HCEC 1CT (cell line): ENCODE measurements around the gene ALOX15.
"Not testable (repeated sequence)": the region's sequence is repeated elsewhere in the genome, so short reads cannot be mapped to it uniquely, and the experiment has no call there.

ENCODE experiments used
- DNase-seq: peaks from one replicate; pipeline ENCODE4 v3.0.0-alpha.2; 2017

Gene ALOX15, protein sequence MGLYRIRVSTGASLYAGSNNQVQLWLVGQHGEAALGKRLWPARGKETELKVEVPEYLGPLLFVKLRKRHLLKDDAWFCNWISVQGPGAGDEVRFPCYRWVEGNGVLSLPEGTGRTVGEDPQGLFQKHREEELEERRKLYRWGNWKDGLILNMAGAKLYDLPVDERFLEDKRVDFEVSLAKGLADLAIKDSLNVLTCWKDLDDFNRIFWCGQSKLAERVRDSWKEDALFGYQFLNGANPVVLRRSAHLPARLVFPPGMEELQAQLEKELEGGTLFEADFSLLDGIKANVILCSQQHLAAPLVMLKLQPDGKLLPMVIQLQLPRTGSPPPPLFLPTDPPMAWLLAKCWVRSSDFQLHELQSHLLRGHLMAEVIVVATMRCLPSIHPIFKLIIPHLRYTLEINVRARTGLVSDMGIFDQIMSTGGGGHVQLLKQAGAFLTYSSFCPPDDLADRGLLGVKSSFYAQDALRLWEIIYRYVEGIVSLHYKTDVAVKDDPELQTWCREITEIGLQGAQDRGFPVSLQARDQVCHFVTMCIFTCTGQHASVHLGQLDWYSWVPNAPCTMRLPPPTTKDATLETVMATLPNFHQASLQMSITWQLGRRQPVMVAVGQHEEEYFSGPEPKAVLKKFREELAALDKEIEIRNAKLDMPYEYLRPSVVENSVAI

DNA sequence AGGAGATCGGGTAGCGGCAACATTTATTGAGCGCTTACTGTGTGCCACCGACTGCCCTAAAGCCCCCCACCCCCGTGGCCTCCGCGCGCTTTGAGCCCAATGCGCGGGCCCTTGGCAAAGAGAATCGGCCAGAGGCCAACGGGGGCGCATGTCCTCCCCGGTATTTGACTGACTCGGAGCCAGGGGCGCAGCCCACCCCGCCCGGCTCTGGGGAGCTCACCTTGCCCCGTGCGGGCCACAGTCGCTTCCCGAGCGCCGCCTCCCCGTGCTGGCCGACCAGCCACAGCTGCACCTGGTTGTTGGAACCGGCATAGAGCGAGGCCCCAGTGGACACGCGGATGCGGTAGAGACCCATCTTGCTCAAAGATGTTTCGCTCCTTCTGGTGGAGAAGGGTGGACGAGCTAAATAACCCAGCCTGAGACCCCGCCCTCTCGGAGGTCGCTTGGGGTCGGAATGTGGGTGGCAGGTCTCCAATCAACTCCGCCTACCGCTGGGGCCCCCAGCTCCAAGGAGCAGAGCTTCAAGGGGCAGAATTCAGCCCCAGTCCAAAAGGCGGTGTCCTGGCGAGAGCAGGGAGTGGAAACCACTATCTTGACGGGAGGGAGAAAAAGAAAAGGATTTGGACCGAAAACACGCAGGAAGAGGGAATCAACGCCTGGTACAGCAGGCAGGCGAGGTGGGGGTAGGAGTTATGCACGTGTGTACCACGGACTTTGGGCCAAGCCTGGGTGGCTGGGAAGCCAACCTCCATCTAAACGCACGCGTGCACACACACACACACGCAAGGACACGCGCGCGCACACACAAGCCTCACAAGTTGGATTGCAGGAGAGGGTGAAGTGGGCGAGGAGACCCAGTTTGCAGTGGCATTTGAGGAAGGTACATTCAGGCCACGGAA is at the start of gene ALOX15:
Gene ALOX15, minus strand, starts transcription at position 382 of the 899 bp plus-strand sequence. Its CDS starts 27 bp downstream, at position 355.
- no peak for DNase-seq

DNA sequence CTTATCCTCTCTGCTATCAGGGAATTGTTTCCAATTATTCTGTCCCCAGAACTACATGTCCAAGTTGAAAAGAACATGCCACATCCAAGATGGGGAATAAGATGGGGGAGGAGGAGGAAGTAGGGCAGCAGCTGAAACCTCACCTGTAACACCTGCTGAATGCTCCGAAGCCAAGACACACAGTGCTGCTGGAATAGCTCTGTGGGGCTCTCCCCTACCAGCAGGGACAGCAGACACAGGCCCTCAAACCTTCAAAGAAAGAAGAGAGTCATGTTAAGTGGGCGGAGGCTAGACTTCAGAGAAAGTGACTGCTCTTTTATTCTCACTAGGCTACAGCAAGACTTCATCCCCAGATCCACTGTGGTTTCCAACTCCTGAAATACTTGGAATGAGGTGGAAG is 49.3 kb upstream of the ALOX15 start:
- DNase-seq: no peak

DNA sequence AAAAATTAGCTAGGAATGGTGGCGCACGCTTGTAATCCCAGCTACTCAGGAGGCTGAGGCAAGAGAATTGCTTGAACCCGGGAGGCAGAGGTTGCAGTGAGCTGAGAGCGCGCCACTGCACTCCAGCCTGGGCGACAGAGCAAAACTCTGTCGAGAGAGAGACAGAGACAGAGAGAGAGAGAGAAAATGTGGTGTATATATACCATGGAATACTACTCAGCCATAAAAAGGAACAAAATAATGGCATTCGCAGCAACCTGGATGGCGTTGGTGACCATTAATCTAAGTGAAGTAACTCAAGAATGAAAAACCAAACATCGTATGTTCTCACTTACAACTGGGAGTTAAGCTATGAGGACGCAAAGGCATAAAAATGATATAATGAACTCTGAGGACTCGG is 48.4 kb upstream of the ALOX15 start:
- DNase-seq: not testable (repeated sequence)

DNA sequence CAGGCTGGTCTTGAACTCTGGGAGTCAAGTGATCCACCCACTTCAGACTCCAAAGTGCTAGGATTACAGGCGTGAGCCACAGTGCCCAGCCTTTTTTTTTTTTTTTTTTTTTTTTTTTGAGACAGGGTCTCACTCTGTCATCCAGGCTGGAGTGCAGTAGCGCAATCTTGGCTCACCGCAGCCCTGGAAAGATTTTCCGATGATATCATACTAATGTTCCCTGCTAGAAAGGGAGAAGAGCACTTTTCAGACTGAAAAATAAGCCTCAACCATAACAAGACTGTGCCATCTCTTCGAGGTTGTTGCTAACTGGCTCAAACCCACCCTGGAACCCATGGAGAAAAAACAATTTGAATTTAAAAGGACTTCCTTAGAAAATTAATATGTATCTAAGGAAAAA is 42.3 kb upstream of the ALOX15 start:
- not testable (repeated sequence) for DNase-seq

DNA sequence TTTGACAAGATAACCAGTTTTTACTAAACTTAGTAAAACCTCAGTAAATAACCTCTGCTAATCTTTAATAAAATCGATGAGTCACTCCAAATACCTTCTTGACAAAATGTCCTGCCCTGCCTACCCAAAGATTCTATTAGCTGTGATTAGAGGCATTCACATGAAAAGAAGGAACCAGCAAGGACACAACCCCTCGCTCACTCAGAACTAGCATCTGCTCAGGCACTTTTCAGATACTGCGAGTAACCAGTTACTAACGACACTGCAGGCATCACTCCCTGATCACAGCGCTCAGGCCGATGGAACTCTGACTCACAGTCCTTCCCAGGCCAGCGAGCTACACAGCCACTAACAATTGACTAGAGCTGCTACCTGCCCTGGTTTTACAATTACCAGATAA is 38.2 kb upstream of the ALOX15 start:
- DNase-seq: peak; percentile 62

DNA sequence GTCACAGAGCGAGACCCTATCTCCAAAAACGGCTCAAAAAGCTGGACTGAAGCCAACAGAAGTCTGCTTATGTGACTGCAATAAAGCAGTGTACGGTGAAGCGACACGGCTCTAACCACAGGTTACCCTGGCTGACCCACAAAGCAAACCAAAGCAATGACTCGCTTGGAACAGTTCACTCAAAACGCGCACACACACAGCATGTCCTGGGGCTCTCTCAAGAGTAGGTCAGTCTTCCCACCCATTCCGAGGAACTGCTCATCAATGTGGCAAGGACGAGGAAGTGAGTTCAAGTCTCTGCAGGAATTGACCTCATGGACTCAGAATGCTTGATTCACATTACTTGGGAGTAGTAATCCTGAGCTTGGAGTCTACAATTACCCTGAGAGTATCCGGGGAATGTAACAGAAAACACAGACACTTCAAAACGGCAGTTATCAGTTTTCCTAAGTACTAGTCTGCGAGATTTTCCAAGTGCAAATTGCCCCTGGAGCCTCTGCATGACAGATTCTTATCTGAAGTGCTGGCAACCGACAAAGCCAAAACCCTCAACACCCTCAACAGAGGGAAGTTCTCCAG is 37.1 kb upstream of the ALOX15 start:
- peak; percentile 88 for DNase-seq

DNA sequence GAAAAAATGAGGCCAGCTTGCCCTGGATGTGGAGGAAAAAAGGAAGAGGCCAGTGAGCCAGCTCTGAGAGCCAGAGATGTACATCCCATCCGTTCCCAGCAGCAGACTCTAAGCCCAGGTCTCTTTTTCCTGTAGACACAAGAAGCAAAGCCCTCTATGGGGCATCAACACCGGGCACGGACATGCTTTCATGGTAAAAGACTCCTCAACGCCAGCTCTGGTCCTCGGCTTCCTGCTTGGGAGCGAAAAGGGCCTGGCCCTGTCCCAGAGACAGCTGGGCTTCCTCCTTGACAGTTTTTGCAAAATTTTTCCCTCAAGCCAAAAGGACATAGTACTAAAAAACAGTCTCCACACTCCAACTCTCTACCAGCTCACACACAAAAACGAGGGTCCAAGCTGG is 35.3 kb upstream of the ALOX15 start:
- DNase-seq: no peak

DNA sequence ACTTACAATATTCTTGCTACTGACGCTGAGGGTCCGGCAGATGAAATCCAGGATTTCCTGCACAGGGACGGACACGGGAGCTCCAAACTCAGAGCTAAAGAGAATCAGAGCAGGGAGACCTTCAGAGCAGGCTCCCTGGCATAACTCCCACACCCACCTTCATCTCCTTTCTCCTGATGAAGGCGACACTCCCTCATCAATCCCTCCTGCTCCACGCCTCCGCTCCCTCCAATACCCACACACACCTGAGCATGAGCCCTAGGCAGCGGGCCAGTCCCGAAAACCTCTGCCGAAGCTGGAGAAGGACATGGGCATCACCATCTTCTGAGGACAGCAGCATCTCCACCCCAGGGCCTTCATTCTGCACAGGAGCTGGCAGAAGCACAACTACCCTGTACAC is 34.3 kb upstream of the ALOX15 start:
- no peak for DNase-seq

DNA sequence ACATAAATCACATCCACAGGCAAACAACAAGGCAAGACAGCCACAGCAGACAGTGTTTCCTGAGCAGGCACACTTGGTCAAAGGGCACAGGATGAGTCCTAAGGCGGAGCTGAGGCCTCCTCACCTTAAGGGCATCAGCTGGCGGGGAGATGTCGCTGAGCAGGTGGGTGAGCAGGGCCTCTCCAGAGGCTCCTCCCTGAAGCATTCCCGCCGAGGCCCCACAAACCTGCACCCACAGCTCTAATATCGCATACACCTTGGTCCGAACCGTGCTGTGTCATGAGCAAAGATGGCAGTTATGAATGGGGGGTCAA is 33.2 kb upstream of the ALOX15 start:
- DNase-seq: no peak

DNA sequence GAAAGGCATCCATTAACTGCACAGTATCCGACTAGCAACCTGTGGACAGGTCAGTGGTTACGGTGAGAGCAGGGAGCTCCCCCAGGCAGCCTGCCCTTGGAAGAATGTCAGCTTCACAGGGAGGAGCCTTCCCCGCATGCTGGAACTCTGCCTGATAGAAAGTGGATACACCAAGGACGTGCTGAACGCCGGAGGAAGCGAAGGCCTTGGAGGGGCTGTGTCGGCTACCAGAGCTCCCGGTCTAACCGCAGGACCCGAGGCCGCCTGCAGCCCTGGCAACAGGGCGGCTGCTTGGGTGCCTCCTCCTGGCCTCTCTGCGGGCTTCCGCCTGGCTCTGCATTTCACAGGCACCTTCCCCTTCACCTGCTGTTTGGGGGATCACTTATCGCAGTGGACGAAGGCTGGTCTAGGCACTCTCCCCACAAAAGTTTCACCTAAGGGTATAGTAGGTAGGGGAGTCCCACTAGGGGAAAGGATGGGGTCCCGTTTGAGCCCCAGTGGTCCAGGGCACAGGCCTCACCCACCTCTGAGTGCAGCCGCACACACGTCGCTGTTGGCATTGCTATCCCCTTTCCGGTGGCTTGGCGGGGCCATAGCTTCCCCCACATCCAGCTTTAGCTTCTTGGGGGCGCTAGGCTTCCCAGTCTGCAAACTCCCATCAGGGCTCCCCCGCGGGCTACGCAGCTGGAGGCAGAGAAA is 32.7 kb upstream of the ALOX15 start:
- no peak for DNase-seq

DNA sequence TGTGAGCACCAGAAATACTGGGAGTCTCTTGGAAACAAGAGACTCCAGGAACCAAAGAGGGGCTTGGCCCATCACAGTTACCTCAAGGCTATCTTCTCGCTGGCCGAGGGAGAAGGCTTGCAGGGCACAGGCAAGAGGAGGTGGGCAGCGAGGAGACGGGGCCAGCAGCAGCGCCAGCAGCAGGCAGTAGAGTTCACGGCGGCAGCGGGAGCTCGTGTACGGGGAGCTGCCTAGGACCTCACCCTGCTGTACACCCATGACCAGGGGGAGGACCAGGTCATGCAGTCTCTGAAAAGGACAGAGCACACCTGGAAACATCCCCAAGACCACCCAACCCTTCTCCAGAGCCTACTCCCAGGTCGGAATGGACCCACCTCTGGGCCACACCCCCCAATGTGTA is 31.7 kb upstream of the ALOX15 start:
- DNase-seq: no peak

DNA sequence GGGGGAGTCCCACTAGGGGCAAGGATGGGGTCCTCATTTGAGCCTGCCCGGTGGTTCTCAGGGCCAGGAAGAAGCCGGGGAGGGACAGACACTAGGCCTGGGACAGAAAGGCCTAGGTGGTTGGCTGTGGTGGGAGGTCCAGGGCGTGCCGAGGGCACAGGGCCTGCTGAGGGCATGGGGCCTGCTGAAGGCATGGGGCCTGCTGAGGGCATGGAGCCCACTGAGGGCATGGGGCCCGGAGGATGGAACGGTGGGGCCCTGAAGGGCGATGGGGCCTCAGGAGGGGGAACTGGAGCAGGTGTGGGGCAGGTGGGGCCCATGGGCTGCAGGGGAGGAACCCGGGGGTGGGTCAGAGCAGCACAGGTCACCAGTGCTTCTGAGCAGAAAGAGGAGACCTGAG is 31.3 kb upstream of the ALOX15 start:
- DNase-seq: no peak

DNA sequence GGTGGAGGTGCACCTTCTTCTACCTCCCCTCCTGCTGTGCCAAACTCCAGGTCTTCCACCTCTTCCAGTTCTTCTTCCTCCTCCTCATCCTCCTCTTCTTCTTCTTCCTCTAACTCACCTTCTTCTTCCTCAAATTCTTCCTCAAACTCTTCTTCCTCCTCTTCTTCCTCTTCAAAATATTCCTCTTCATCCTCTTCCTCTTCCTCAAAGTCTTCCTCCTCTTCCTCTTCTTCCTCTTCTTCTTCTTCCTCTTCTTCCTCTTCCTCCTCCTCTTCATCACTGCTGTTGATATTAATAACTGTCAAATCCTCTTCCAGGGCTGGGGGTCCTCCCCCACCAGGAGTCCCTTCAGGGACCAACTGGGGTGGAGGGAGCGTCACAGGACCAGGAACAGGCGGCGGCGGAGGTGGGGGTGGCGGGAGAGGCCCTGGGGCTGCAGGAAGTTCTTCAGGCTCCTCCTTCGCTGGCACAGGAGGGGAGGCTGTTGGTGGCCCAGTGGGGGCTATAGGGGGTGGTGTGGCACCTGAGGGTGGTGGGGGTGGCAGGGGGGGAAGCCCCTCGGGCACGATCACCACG is 30.7 kb upstream of the ALOX15 start:
- DNase-seq: no peak

DNA sequence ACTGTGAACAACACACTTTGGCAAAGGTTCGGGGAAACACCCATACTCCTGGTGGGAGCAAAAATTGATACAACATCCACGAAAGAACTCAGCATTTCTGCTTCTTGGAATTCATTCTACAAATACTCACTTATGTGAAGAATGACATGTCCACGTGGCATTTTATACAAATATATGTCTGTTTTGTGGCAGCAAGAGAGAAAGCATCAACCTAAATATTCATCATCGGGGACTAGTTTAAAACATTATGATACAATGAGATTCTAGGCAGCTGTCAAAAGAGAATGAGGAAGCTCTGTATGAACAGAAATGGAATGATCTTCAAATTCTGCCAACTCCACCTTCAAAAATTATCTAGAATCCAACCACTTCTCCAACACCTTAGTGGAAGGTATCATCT is 25.7 kb upstream of the ALOX15 start:
- DNase-seq: no peak

DNA sequence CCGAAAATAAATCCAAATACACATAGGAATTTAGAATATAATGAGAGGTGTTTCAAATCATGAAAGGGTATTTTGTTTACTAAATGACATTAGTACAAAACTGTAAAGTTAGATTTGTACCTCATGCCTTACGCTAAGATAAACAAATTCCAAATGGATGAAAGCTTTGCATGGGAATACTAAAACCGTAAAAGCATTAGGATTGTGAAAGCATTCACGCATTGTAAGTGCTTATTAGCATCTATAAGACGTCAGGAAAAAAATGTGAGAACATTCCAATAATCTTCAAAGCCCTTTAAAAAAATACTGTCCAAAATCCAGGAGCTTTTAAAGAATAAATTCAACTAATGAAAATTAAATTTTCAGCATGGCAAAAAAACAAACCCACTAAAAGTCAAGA is 24.8 kb upstream of the ALOX15 start:
- DNase-seq: no peak

DNA sequence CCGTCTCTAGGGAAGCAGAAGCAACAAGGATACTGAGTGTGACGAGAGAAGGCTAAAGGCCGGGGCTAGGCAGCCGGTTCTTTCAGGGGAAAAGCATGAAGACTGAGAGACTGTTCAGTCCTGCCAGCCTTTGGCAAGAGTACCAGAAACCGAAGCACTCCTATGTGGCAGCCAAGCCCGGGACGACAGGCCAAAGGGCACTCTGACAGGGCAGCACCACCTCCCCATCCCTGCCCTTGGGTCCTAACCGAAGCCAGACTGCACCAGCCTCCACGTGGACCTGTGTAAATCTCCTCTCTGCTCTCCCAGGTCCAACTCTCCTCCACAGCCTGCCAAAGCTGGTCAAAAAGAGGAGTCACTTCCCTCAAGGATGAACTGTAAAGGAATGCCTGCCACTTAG is 23.5 kb upstream of the ALOX15 start:
- no peak for DNase-seq

DNA sequence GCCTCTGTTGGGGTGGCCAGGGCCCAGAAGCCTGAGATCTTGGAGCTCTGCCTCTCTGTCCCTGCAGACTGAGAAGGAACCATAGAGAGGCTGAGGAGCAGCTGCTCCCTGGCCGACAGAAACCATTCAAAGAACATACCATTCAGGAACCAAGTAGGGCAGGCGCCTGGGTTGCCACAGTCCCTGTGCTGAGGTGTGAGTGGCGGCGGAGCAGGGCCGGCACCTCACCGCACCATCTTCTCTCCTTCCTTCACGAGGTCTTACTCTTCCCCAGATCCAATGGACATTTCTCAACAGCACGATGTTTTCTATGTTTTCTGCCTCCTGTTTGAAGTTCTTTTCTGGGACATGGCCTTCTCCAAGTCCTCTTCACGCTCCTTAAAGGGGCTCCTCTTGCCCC is 22.8 kb upstream of the ALOX15 start:
- DNase-seq: no peak

DNA sequence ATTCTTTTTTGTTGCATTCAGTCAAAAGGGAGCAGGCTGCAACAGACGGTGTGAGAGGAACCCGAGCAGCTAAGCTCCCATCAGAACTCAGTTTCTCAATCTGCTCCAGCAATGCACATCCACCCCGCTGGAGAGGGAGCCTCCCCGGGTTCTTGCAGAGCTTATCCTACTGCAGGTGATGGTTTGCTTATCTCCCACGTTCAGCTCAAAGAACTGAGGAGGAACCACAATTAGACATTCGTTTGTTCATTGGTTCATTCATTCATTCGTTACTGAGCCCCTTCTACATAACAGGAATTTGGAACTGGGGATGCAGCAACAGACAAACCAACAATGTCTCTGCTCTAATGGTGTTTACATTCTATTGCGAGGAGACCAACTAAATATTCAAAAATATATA is 22.2 kb upstream of the ALOX15 start:
- DNase-seq: no peak

DNA sequence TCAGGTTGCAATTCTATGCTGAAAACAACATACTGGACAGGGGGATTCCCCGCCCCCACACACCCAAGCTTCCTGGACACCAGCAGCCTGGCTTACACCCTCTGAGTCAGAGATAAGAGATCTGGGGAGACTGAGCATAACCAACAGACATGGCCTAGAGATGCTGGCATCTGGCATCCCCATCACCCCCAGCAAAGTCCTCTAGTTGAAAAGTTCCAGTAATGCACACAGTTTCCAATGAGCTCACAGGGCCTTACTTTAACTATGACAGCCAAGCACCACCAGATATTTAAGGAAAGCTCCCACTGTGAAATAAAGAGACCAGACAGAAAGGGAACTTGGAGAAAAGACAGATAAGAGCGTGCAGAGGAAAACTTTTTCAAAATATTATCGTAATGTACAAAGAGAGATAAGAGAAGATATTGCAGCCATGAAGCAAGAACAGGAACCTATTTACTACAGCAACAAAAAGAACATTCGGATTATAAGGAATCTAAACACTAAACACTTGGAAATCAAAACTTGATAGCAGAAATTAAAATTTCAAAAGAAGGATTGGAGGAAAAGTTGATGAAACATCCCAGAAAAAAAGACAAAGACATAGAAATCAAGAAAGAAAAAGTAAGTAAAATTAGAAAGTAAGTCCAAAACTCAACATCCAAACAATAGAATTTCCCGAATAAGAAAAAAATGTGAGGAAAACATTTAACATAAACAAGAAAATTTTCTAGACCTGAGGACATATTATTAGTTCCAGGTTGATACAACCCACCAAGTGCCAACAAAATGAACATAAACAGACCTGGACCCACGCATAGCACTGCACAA is 17.2 kb upstream of the ALOX15 start:
- no peak for DNase-seq

DNA sequence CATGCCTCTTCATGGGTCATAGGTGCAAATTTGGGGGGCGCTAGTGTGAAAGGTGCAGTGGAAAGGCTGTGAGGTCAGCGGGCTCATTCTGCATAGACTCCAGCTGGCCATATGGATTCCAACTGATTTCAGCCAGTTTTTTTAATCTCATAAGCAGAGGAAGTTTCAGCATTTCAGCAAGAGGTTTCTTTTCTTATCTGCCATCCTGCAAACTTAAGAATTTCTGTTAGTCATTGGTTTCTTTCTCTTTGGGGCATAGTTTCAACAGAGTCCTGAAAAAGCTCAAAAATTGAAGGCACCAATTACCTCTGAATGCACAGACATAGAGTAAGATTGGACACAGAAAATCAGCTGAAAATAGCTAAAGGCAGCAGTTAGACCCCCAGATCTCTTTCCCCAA is 16.2 kb upstream of the ALOX15 start:
- DNase-seq: no peak

DNA sequence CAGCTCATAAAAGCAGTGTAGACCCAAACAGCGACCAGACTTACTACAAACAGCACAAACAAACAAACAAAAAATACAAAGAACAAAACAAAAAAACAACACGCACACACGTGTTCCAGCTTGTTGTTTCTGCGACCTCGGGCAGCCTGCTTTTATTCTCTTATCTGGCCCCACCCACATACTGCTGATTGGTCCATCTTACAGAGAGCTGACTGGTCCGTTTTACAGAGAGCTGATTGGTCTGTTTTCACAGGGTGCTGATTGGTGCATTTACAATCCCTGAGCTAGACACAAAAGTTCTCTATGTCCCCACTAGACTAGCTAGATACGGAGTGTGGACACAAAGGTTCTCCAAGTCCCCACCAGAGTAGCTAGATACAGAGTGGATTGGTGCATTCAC is 14.5 kb upstream of the ALOX15 start:
- not testable (repeated sequence) for DNase-seq
